Measurements from ENCODE around the gene ATP5F1C.

GRCh38 chr10:7829289-7829834, 41.4 kb downstream of the ATP5F1C start:
- TF ChIP-seq CTCF (conservative IDR thresholded peaks at IDR 0.05) = no peak
- TF ChIP-seq EZH2 (IDR thresholded peaks at IDR 0.05; ENCODE audit: low read depth) = no peak
